Hematopoietic multipotent progenitor cell treated with erythropoietin and hydrocortisone succinate and interleukin-3 and kit ligand, for 15 days (in vitro differentiated cells): ENCODE data around the gene CHAT.
A peak's percentile ranks its signal among the peaks of the same experiment; 100 is the strongest.
"Not testable (repeated sequence)": the region's sequence is repeated elsewhere in the genome, so short reads cannot be mapped to it uniquely, and the experiment has no call there.

Experiments
- DNase-seq: peaks from one replicate; pipeline ENCODE4 v3.0.0-alpha.2; 2015; ENCODE audit warnings: low spot score

Gene CHAT

DNA sequence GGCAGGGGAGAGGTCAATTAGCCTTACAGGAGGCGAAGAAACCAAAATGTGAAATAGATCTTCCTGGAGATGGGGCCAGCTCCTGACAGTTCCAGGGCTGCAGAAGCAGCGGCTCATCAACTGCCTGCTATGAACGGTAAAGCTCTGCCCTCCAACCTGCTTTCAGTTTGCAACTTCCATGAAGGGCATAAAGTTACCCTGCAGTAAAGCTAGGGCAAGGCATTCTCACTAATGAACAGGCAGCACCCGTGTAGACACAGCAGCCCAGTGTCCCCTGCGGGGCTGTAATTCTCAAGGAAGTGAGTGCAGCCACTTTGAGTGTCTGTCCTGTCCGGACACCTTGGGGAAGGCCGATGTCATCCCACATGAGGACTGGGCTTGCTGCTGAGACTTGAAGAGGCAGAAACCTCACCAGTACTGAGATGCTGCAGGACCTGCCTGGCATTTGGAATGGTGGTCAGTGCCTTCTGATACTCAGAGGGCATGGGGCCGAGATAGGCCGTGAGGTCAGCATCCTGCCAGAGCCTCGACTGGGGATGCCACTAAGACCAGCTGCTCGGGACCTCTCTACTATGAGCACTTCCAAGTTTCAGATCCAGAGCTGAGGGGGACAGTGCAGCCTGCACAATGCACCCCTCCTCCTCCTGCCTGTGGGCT, 39.6 kb downstream of the CHAT start:
- no peak for DNase-seq

DNA sequence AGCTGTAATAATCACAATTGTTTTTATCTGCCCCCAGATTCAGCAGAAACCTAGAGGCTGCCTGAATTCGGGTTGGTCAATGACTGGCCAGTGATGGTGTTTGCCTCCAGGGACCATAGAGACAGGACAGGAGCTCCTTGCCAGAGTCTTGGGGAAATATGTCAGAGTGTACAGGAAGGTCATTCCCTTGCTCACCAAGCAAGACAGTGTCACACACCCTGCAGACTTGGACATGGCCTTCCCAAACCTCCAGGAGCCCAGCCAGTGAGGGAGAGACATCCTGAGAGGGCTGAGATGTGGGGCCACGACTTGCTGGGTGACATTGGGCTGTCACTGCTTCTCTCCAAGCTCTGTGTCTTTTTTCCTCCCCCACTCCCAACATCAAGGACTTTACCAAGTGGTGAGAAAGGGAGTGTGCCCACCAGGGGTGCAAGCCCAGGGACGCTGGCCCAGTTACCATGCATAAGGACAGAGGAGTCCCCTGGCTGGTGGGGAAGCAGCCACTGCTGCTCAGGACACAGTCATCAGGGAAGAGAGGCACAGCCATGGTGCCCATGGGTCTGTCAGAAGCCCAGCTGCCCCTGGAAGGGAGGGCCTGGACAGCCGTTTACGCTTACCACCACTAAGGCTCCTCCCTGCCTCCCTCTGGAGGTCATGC, 40.3 kb downstream of the CHAT start:
- no peak for DNase-seq

DNA sequence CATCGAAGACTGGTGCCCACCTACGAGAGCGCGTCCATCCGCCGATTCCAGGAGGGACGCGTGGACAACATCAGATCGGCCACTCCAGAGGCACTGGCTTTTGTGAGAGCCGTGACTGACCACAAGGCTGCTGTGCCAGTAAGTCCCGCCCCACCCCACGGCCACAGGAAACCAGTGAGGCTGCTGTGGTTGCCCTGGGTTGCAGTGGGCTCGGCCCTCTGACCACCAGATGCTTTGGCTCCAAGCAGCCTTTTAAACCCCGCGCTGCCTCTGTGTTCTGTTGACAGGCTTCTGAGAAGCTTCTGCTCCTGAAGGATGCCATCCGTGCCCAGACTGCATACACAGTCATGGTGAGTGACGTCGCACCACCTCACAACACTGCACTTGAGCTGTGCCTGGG, 41.3 kb downstream of the CHAT start:
- DNase-seq = no peak

DNA sequence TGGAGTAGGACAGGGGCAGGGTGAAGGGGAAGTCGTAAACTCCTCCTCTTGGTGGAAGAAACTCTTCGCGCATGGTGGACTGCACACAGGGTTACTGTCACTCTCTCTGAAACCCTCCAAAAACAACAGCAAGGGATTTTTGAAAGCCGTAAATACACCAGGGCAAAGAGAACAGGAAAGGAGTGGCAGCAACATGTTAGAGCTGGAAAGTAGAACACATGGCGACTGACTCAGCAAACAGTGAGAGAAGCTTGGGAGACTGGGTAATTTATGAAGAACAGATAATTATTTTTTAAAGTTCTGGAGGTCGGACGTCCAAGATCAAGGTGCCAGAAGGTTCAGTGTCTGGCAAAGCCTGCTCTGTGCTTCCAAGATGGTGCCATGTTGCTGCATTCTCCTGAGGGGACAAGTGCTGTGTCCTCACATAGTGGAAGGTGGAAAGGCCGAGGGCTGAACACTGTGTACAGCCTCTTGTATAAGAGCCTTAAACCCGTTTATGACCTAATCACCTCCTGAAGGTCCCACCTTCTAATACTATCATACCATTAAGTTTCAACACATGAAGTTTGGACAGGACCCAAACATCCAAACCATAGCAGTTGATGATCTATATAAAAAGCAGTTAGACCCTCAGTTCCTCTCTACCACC, 43.1 kb downstream of the CHAT start:
- no peak for DNase-seq

DNA sequence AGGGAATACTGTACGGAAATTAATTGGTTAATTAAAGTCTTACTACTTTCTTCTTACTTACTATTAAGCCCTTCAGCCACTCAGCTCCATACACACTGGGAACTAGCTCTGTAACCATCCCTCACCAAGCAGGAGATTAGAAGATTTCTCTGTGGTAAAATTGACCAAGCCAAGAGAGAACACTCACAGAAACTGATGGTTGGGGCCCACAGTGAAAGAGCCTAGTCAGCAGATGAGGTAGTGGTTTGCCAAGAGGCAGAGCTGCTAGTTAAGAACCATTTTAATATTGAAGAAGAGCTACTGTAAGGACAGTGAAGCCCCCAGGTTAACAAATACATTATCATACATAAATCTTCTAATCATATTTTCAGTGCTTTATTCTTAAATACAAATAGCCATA, 43.8 kb downstream of the CHAT start:
- DNase-seq = no peak

DNA sequence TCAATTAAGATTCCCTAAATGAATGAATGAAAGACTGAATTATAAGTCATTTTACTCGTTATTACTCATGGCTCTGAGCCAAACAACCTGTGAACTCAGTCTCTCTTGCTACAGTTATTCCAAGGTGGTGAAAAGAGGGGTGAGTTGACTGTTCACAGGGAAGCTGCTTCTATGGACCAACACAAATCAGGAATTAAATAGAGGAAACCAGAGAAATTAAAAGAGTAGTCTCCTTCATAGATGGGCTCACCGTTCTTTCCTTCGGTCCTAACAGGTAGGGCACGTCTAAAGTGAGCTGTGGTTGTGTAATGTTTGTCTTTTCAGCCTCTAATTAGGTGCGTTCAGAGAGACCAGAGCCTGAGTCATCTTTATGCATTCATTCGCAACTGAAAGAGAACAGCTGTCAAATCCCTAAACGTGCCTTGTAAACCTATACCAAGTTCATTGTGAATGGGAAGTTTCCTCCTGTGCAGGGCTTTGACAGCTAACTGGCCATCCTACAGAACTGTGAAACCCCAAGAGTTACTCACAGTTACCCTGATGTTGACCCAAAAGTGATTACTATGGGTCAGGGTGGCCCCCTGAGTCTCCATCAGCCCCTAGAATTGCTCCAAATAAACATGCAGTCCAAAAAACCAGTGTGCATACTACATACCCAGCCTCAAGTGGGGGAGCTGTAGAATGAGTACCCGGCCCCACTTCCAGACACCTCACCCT, 47.5 kb downstream of the CHAT start:
- no peak for DNase-seq

DNA sequence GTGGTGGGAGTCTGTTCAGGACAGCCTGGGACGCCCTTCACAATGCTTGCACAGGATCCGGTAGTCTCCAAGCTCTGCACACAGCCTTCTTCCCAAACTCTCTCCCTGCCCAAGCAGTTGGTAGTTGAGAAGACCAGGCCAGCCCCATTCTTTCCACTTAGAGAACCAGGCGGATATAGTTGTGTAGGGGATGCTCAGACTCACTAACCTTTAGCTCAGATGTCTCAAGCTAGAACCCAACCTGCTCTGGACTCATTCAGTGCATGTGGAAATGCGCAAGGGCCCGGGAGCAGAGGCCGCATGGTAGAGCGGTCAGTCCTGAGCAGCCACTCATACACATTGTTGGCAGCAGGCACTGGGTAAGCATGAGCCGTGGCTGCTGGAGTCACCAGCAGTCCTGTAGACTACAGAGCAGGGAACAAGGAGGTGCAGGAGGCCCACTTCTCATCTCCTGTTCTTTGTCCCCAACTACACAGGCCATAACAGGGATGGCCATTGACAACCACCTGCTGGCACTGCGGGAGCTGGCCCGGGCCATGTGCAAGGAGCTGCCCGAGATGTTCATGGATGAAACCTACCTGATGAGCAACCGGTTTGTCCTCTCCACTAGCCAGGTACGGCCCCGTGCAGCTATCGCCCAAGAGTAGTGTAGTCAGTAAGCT, 48.5 kb downstream of the CHAT start:
- DNase-seq = no peak

DNA sequence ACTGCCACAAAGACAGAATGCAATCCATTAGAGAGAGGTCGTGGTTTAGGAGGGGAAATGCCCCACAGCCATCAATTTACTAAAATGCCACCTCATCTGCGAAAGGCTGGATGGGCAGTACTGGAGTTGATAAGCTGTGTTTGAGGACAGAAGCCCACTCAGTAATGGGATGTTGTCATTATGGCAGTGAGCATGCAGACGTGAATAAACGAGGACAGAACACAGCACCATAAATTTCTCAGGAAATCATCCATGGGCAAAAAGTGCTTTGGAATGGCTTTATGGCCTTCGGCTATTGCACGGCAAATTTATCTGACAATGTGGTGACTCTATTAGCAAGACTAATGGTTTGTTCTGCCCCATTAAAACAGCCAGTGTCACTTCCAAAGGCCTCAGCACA, 49.8 kb downstream of the CHAT start:
- DNase-seq = no peak

DNA sequence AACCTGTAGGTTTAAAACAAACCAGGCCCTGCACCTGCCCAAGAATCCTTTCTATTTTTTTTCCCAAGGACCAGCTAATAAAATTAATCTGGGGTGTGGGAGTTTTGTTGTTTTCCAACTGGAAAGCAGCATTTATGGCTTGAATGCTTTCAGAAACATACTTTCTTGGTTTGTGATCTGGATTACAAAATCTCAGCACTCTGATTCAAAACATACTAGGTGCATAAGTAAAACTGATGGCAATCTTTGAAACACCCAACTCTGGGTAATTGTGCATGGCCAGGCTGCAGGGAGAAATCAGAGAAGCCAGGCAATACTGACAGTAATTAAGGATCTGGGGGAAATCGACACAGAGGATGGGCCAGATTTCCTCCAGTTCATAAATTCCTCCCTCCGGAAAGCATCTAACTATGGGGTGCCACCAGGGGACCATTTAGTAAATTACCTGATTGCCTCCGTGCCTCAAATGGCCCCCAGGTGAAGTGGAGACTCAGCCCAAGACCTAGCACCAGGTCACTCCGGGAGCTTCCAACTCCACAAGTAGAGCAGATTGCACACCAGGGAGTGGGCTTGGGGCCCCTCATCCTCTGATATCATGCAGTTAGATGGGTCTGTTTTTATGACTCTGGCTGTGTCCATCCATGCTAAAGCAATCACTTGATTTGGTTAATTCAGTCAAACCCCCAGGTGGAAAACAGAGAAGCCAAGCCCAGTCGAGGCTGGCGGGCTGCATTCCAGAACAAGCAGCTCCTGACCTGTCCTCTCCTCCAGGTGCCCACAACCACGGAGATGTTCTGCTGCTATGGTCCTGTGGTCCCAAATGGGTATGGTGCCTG, 50.4 kb downstream of the CHAT start:
- DNase-seq = no peak

DNA sequence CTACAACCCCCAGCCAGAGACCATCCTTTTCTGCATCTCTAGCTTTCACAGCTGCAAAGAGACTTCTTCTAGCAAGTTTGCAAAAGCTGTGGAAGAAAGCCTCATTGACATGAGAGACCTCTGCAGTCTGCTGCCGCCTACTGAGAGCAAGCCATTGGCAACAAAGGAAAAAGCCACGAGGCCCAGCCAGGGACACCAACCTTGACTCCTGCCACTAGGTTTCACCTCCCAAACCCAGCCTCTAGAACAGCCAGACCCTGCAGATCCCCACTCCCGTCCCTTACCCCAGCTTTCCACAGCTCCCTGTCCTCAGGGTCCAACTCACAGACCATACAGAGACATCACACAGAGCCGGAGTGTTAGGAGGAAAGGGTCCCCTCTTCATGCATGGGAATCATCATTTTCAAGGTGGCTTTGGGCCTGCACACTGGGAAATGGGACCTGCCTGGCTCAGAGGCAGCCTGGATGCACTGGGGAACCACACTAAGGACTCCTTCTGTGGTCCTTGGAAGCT, 51.1 kb downstream of the CHAT start:
- no peak for DNase-seq

DNA sequence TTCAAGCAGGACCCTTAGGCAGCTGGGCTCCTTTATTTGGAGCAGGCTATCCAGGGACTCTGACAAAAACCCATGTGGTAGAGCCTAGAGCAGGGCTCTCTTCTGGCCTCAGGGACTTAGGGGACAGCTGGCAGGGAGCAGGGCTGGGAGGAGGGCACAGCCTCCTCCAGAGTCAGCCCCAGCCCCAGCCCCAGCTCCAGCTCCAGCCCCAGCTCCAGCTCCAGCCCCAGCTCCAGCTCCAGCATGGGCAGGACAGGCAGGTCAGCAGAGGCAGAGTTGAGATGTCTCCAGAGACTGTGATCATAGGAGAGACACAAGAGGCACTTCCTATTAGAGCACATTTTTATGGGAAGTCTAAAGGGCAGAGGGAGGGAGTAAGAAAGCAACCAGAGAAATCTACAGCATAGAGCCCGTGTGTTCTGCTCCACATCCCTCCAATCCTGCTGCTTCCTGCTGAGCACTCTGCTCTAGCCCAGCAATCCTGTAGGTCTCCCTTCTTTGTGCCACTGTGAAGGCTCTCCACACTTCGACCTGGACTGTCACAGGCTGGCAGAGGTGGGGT, 52.3 kb downstream of the CHAT start:
- no peak for DNase-seq

DNA sequence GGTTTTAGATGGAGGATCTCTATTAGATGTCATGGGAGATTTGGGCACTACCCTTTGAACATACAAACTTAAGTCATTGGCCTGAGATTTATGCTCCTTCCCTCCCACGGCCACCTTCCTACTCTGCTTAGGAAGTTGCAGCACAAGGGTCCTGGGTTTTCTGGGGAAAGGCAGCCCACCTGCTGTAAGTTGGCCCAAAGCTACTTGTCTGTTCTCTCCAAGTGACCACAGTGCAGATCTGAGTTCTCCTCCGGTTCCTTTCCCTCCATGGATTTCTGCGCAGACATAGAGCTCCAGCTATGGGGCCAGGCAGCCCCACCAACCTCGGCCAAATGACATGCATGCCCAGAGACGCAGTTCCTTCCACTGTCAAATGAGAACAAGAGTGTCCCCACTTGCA, 52.8 kb downstream of the CHAT start:
- no peak for DNase-seq

DNA sequence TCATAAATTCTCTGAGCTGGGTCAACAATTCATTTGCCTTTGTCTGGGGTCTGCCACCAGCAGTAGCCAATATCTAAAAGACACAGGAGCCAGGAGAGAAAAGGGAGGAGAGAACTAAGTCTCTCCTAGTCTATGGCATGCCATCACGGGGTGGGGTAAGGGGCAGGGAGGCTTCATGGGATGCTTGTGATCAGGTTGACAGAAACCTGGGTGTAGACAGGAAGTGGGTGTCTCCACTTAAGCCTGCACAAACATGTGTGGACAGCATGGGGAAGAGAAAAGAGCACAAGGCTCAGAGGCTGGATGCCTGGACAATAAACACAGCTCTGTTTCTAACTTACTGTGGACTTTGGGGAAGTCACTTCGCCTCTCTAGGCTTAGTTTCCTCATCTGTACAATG, 54.2 kb downstream of the CHAT start:
- DNase-seq = no peak

DNA sequence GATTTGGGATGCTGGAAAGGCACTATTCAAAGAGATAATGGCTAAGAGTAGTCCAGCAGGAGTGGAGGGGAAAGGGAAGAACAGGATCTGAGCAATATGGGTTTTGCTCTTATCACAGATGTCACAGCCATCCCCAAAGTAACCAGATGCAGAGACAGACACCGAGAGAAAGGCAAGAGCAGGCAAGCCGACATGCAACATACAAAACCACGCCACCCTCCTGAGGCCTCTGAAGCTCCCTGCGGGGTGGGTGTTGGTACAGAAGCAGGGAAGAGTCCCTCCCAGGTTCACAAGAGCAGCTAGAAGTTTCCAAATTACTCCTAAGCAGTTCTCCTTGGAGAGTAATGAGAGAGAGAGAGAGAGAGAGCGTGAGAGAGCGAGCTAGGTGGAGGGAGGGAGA, 54.8 kb downstream of the CHAT start:
- DNase-seq = no peak

DNA sequence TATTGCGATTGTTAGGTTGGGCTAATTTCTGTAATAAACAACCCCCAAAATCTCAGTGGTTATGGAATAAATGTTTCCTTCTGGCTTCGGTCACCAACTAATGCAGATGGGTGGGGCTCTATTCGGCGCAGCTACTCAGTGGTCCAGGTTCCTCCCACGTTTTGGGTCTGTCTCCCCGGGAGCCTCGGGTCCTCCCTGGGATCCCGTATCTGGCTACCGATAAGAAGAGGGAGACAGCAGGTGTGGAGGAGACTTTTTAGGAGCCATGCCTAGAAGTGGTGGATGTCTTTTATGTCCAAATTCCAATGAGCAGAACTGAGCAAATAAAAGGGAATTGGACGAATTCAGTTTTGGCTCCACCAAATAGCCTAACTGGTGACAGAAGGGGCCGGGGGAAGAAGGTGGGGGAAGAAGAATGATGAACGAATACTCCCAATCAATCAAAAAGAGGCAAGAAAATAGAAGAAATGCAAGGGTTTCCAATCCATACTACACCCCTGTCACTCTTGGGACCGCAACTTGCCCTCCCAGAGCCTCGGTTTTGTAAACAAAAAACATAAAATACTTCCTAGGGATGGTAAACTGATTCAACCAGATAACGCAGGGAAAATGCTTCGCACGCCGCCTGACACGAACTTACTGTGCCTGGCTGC, 65.1 kb downstream of the CHAT start:
- no peak for DNase-seq

DNA sequence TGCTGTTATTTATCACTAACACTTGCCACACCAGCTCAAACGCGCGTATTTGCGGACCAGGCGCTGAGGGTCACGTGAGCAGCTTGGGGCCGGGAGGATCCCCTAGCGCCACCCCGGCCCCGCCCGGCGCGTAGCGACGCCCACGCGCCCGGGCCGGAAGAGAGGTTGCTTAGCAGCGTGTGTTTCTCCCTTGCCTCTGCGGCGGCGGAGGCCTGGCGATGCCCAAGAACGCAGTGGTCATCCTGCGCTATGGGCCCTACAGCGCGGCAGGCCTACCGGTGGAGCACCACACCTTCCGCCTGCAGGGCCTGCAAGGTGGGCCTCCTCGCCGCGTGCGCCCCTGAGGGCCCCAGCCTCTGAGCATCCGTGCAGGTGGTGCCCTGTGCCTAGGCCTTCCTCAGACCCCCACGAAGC, 65.7 kb downstream of the CHAT start, which contains the start of gene C10orf53:
TSS of gene C10orf53 (plus strand) at position 172 of the 414 bp plus-strand sequence. CDS start at position 219, 47 bp downstream.
- DNase-seq = peak; percentile 23

DNA sequence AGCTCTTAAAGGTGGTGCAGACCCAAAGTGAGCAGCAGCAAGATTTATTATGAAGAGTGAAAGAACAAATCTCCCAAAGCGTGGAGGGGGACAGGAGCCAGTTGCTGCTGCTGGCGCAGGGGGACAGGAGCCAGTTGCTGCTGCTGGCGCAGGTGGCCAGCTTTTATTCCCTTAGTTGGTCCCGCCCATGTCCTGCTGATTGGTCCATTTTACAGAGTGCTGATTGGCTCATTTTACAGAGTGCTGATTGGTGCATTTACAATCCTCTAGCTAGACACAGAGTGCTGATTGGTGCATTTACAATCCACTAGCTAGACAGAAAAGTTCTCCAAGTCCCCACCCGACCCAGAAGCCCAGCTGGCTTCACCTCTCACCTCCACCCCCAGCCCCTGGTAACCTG, 68.6 kb downstream of the CHAT start:
- not testable (repeated sequence) for DNase-seq

DNA sequence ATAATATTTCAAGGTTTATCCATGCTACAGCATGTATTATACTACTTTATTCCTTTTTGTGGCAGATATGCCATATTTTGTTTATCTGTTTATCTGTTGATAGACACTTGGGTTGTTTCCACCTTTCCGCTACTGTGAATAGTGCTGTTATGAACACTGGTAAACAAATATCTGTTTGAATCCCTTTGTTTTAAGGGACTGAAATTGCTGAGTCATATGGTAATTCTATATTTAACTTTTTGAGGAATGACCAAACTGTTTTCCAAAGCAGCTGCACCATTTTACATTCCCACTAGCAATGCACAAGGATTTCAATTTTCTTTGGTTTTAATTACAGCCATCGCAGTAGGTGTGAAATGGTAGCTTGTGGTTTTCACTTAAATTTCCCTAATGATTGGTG, 69.0 kb downstream of the CHAT start:
- DNase-seq = no peak

DNA sequence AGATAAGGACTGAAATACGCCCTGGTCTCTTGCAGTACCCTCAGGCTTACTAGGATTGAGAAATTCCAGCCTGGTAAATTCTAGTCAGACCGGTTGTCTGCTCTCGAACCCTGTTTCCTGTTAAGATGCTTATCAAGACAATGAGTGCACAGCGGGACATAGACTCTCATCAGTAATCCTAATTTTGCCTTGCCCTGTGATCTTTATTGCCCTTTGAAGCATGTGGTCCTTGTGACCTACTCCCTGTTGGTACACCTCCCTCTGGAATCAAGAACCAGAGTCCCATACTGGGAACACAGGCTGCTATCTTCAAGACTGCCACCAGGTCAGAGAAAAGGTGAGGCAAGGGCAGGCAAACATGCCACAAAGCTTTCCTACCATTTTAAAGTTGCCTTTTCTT, 72.8 kb downstream of the CHAT start:
- DNase-seq = no peak

DNA sequence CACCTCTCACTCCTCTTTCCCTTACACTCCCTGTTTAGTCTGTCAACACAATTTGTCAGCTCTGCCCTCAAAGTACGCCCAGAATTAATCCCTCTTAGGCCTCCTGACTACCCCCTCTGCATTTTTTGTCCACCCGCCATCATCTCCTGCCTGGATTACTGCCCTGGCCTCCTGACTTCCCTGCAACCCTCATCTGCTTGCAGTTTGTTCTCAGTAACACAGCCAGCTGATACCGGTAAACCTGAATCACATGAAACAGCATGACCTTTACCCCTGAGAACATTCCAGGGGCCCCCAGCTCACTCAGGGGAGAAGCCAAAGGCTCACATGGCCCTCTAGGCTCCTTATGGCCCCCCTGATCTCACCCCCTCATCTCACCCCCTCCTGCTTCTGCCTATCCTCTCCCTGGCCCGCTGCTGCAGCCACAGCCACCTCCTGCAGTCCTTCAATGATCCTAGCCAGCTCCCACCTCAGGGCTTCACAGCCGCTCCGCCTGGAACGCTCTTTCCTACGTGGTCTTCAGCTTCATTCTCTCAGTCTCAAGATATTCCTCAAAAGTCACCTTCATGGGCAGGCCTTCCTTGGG, 74.5 kb downstream of the CHAT start:
- DNase-seq = no peak
